Measurements from ENCODE around the gene PHGDH.

Gene PHGDH

DNA sequence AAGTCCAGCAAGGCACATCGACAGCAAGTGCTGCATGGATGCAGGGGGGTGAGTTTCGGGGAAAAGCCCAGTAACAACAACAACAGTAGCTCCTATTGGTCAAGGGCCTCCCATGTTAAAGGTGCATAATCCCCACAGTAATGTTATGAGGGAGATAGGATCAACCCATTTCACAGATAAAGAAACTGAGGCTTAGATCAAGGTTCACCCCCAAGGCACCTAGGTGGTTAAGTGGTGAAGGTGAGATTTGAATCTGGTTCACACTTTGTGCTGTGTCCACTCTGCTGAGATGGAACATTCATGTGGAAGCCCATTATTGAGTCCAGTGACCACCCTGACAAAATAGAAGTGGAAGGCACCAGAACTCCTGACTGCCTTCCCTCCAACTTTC is 24.9 kb downstream of the PHGDH start:
- no peak for TF ChIP-seq POLR2AphosphoS5 (IDR thresholded peaks at IDR 0.05; ENCODE audit: low read depth, low read length)
- TF ChIP-seq POLR2A (IDR thresholded peaks at IDR 0.05; ENCODE audit: low read depth, low read length) = no peak
- no peak for TF ChIP-seq TAF1 (IDR thresholded peaks at IDR 0.05; ENCODE audit: borderline replicate concordance, low read depth, low read length)
- DNase-seq (ENCODE audit: insufficient read length) (no peak), FAIRE-seq (no peak)

DNA sequence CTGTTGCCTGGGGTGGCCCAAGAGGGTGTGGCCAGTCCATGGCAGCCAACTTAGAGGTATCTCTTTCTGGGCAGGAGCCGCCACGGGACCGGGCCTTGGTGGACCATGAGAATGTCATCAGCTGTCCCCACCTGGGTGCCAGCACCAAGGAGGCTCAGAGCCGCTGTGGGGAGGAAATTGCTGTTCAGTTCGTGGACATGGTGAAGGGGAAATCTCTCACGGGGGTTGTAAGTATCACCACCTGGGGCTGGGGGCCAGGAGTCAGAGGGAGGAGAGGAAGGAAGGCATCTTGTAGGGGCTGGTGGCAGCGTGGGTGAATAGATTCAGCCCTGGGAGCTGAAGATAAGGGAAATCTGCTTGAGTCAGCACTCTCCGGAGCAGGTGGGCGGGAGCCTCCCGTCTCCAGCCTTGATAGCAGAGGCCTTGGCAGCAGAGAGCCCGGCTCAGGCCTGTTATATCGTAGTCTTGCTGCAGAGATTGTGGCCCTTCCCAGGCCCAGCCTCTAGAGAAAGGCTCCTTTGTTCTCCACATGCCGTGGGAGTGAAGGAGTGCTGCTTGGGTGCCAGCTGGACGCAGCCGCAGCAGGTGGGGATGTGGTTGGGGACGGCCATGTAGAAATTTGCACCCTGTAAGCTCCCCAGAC is 25.4 kb downstream of the PHGDH start:
- DNase-seq (ENCODE audit: insufficient read length) = no peak
- FAIRE-seq = no peak
- TF ChIP-seq POLR2AphosphoS5 (IDR thresholded peaks at IDR 0.05; ENCODE audit: low read depth, low read length) = no peak
- TF ChIP-seq POLR2A (IDR thresholded peaks at IDR 0.05; ENCODE audit: low read depth, low read length) = no peak
- no peak for TF ChIP-seq TAF1 (IDR thresholded peaks at IDR 0.05; ENCODE audit: borderline replicate concordance, low read depth, low read length)

DNA sequence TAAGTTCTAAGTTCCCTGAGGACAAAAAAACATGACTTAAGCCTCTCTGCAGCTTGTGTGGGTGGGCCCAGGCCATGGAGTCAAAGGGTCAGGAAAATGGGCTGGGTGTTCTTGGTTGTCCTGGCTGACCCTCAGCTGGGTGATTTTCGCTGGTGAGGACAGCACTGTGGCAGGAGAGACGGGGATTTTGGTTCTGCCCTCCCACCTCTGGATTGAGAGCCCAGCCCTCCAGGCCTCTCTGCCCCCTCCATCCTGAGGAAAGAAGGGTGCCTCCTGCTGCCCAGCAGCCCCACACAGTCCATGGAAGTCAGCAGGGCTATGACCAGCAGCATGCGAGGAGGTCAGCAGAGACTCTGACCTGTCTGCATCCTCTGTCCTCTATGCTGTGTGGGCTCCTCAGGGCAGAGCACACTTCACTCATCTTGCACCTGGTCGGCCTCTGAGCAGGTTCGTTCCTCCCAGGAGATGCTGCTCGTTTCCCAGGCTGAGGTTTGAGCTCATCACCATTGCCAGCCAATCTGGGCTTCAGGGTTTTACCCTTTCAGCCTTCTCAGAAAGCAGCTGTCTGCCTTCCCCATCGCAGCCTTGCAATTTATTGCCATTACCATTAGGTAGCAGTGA is 26.5 kb downstream of the PHGDH start:
- no peak for FAIRE-seq
- no peak for DNase-seq (ENCODE audit: insufficient read length)
- TF ChIP-seq POLR2A (IDR thresholded peaks at IDR 0.05; ENCODE audit: low read depth, low read length) = no peak
- no peak for TF ChIP-seq TAF1 (IDR thresholded peaks at IDR 0.05; ENCODE audit: borderline replicate concordance, low read depth, low read length)
- no peak for TF ChIP-seq POLR2AphosphoS5 (IDR thresholded peaks at IDR 0.05; ENCODE audit: low read depth, low read length)

DNA sequence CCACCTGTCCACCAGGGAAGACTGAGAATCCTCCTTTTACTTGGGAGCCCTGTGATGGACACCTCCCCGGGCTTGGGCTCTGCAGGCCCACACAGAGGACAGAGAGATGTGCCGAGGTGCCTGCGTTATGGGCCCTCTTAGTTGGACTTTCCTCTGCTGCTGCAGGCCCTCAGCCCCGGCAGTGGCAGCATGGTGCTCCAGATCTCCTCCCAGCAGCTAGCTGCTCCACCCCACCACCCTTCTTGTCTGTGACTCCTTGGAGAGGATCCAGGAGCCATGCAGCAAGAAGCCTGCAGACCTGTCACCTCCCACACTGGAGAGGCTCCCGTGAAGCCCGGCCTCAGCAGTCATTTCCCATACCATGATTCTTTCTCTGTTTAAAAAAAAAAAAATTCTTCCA is 27.4 kb downstream of the PHGDH start:
- DNase-seq (ENCODE audit: insufficient read length) = no peak
- FAIRE-seq = no peak

DNA sequence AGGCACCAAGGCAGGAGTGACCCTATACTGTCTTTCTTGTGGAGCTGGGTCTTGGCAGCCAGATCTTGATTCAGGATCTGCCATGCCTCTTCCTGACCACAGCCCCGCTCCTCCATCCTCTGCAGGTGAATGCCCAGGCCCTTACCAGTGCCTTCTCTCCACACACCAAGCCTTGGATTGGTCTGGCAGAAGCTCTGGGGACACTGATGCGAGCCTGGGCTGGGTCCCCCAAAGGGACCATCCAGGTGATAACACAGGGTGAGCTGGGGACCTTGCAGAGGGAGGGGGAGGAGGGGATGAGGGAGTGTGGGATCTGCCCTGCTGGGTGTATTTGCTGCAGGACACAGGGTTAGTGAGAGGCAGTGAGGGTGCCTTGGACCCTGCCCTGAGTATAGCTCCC is 28.5 kb downstream of the PHGDH start:
- FAIRE-seq (no peak), DNase-seq (ENCODE audit: insufficient read length) (no peak)
- TF ChIP-seq POLR2AphosphoS5 (IDR thresholded peaks at IDR 0.05; ENCODE audit: low read depth, low read length) (no peak), POLR2A (IDR thresholded peaks at IDR 0.05; ENCODE audit: low read depth, low read length) (no peak), TAF1 (IDR thresholded peaks at IDR 0.05; ENCODE audit: borderline replicate concordance, low read depth, low read length) (no peak)

More for the DNA sequence above, 27.4 kb downstream of the PHGDH start:
- no peak for TF ChIP-seq POLR2A (IDR thresholded peaks at IDR 0.05; ENCODE audit: low read depth, low read length)
- TF ChIP-seq POLR2AphosphoS5 (IDR thresholded peaks at IDR 0.05; ENCODE audit: low read depth, low read length) = no peak
- TF ChIP-seq TAF1 (IDR thresholded peaks at IDR 0.05; ENCODE audit: borderline replicate concordance, low read depth, low read length) = no peak

- TF ChIP-seq POLR2AphosphoS5 (IDR thresholded peaks at IDR 0.05; ENCODE audit: low read depth, low read length) = no peak
- TF ChIP-seq TAF1 (IDR thresholded peaks at IDR 0.05; ENCODE audit: borderline replicate concordance, low read depth, low read length) = no peak
- TF ChIP-seq POLR2A (IDR thresholded peaks at IDR 0.05; ENCODE audit: low read depth, low read length) = no peak
- no peak for DNase-seq (ENCODE audit: insufficient read length)
- no peak for FAIRE-seq
Measured at GRCh38 chr1:119740896-119741780, 29.4 kb downstream of the PHGDH start.

- FAIRE-seq (no peak), DNase-seq (ENCODE audit: insufficient read length) (no peak)
- TF ChIP-seq POLR2A (IDR thresholded peaks at IDR 0.05; ENCODE audit: low read depth, low read length) (no peak), POLR2AphosphoS5 (IDR thresholded peaks at IDR 0.05; ENCODE audit: low read depth, low read length) (no peak), TAF1 (IDR thresholded peaks at IDR 0.05; ENCODE audit: borderline replicate concordance, low read depth, low read length) (no peak)
Measured at GRCh38 chr1:119742202-119742601, 30.5 kb downstream of the PHGDH start.

DNA sequence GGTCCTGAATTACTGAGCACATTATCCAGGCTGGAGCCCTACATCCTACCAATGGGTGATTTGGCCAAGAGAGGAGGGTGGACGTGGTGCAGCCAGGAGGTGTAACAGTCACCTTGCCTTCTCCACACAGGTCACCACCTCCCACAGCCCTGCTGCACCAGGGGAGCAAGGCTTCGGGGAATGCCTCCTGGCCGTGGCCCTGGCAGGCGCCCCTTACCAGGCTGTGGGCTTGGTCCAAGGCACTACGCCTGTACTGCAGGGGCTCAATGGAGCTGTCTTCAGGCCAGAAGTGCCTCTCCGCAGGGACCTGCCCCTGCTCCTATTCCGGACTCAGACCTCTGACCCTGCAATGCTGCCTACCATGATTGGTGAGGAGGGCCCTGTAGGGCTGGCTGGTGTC is 30.9 kb downstream of the PHGDH start:
- TF ChIP-seq POLR2A (IDR thresholded peaks at IDR 0.05; ENCODE audit: low read depth, low read length) = no peak
- no peak for TF ChIP-seq TAF1 (IDR thresholded peaks at IDR 0.05; ENCODE audit: borderline replicate concordance, low read depth, low read length)
- TF ChIP-seq POLR2AphosphoS5 (IDR thresholded peaks at IDR 0.05; ENCODE audit: low read depth, low read length) = no peak
- DNase-seq (ENCODE audit: insufficient read length) (no peak), FAIRE-seq (no peak)

- TF ChIP-seq TAF1 (IDR thresholded peaks at IDR 0.05; ENCODE audit: borderline replicate concordance, low read depth, low read length) (no peak), POLR2AphosphoS5 (IDR thresholded peaks at IDR 0.05; ENCODE audit: low read depth, low read length) (no peak), POLR2A (IDR thresholded peaks at IDR 0.05; ENCODE audit: low read depth, low read length) (no peak)
- FAIRE-seq (no peak), DNase-seq (ENCODE audit: insufficient read length) (no peak)
Measured at GRCh38 chr1:119743308-119743707, 31.6 kb downstream of the PHGDH start.

GRCh38 chr1:119743776-119744597 is 32.3 kb downstream of the PHGDH start:
- TF ChIP-seq TAF1 (IDR thresholded peaks at IDR 0.05; ENCODE audit: borderline replicate concordance, low read depth, low read length) = no peak
- no peak for TF ChIP-seq POLR2AphosphoS5 (IDR thresholded peaks at IDR 0.05; ENCODE audit: low read depth, low read length)
- TF ChIP-seq POLR2A (IDR thresholded peaks at IDR 0.05; ENCODE audit: low read depth, low read length) = no peak
- DNase-seq (ENCODE audit: insufficient read length) (peak; percentile 57), FAIRE-seq (peak; percentile 74)

- no peak for DNase-seq (ENCODE audit: insufficient read length)
- TF ChIP-seq POLR2A (IDR thresholded peaks at IDR 0.05; ENCODE audit: low read depth, low read length) (no peak), TAF1 (IDR thresholded peaks at IDR 0.05; ENCODE audit: borderline replicate concordance, low read depth, low read length) (no peak)
- no peak for FAIRE-seq
Measured at GRCh38 chr1:119744598-119744942, 32.8 kb downstream of the PHGDH start.

Measured in GM12892 (cell line).